Naive thymus-derived CD4-positive, alpha-beta T cell (primary cell): ENCODE measurements around the gene SALL4. TPM values are rescaled to one million over a fixed set of nuclear protein-coding genes. Genes with fewer than 3 reads are reported as not detected.

Experiments used
- ATAC-seq: fragments of 150-1000 bp; cut with Tn5 transposase; 2 replicates; pipeline ENCODE4 v1.10.0; 2021; ENCODE audit warnings: mild to moderate bottlenecking, moderate library complexity
- CTCF ChIA-PET: fragments of 350-600 bp; sonication (Branson Sonifier 250); formaldehyde crosslinking; loops from one replicate; lab custom pipeline; 2021; ENCODE audit warnings: antibody characterized with exemption; lab: Charles Lee
- POLR2A ChIA-PET: fragments of 350-600 bp; sonication (Branson Sonifier 250); formaldehyde crosslinking; loops from one replicate; lab custom pipeline; 2021; ENCODE audit warnings: antibody characterized with exemption, inconsistent platforms; lab: Charles Lee
- DNase-seq, 9 donors: peaks; one replicate each; pipeline versions ENCODE4 v3.0.0 to v3.0.0-alpha.2; 2020 to 2022; ENCODE audit warnings: mixed read lengths in 1 of 9
- H3K27ac ChIP-seq: one replicate; pipeline ENCODE4 v1.7.0; 2013; ENCODE audit warnings: mild to moderate bottlenecking, low read depth, low read length, moderate library complexity
- H3K27me3 ChIP-seq, 2 donors: one replicate each; pipeline ENCODE4 v1.7.0; 2013; ENCODE audit warnings: low read length in 2 of 2, mild to moderate bottlenecking in 2 of 2, moderate library complexity in 2 of 2; ENCODE audit not compliant: control insufficient read depth in 2 of 2, insufficient read depth in 2 of 2
- H3K36me3 ChIP-seq, 3 experiments: 1 replicate in 2 of 3; 2 replicates in 1 of 3; pipeline ENCODE4 v1.7.0; 2013; ENCODE audit warnings: low read length in 3 of 3, mild to moderate bottlenecking in 3 of 3, moderate library complexity in 1 of 3; ENCODE audit not compliant: insufficient read depth in 3 of 3, control insufficient read depth in 2 of 3
- H3K4me1 ChIP-seq, 2 donors: one replicate each; pipeline ENCODE4 v1.7.0; 2013; ENCODE audit warnings: low read length in 2 of 2, mild to moderate bottlenecking in 2 of 2, moderate library complexity in 1 of 2; ENCODE audit not compliant: control insufficient read depth in 2 of 2, insufficient read depth in 2 of 2
- H3K4me3 ChIP-seq: 2 replicates; pipeline ENCODE4 v1.7.0; 2013; ENCODE audit warnings: mild to moderate bottlenecking, low read length
- H3K9me3 ChIP-seq, 3 experiments: 1 replicate in 2 of 3; 2 replicates in 1 of 3; pipeline ENCODE4 v1.7.0; 2013; ENCODE audit warnings: low read length in 3 of 3; ENCODE audit not compliant: control insufficient read depth in 2 of 3
- H3K27ac Mint-ChIP-seq, 9 donors: one replicate each; pipeline ENCODE4 v1.8.0; 2020 to 2022; ENCODE audit warnings: mixed read lengths in 9 of 9, mild to moderate bottlenecking in 8 of 9, moderate library complexity in 5 of 9, inconsistent platforms in 2 of 9
- H3K27me3 Mint-ChIP-seq, 5 donors: one replicate each; pipeline ENCODE4 v1.8.0; 2021 to 2022; ENCODE audit warnings: mixed read lengths in 5 of 5, mild to moderate bottlenecking in 1 of 5
- H3K36me3 Mint-ChIP-seq, 5 donors: one replicate each; pipeline ENCODE4 v1.8.0; 2020 to 2022; ENCODE audit warnings: mixed read lengths in 5 of 5, mild to moderate bottlenecking in 3 of 5, inconsistent platforms in 1 of 5
- H3K4me1 Mint-ChIP-seq, 7 donors: one replicate each; pipeline ENCODE4 v1.8.0; 2020 to 2022; ENCODE audit warnings: mixed read lengths in 7 of 7, mild to moderate bottlenecking in 3 of 7, inconsistent platforms in 1 of 7
- H3K4me3 Mint-ChIP-seq, 10 donors: one replicate each; pipeline ENCODE4 v1.8.0; 2020 to 2022; ENCODE audit warnings: mild to moderate bottlenecking in 10 of 10, mixed read lengths in 10 of 10, moderate library complexity in 6 of 10, inconsistent platforms in 2 of 10
- H3K9me3 Mint-ChIP-seq, 11 donors: one replicate each; pipeline ENCODE4 v1.8.0; 2020 to 2022; ENCODE audit warnings: mixed read lengths in 11 of 11, mild to moderate bottlenecking in 4 of 11, inconsistent platforms in 1 of 11, moderate library complexity in 1 of 11
- intact Hi-C, 2 donors: fragments of 100-400 bp; cut with micrococcal nuclease; formaldehyde crosslinking; loops; one replicate each; pipeline ENCODE4 v1.15.1; 2023
- polyA plus RNA-seq, 2 donors: library from polyadenylated mRNA; unstranded; fragments of 300-500 nt; fragmentation: Illumina TruSeq; gene quantifications; one replicate each; pipeline ENCODE4 v1.2.3, GENCODE V29; 2021
- total RNA-seq, 6 experiments: library from RNA in 5 of 6; stranded (reverse) in 5 of 6; gene quantifications; 1 replicate in 5 of 6; 2 replicates in 1 of 6; pipeline ENCODE4 v1.2.3 and lab custom pipeline; 2021 to 2026

SALL4 gene
- total and polyA plus RNA-seq, 7 experiments from 2014 or later, result 0.15 to 0.32 (median 0.17) TPM; not detected in 4

- Mint-ChIP-seq H3K27me3 (peaks cover 0 to 4% (median 4%) of the 10 kb centered on the region in 5 donors), H3K9me3 (peaks cover 0 to 2% (median 0%) of the 10 kb centered on the region in 11 donors), H3K4me3 (no peak overlapping the region), H3K27ac (no peak overlapping the region), H3K4me1 (peaks cover 0 to 3% (median 0%) of the 10 kb centered on the region in 7 donors), H3K36me3 (no peaks in the 10 kb centered on the region)
- DNase-seq (no peak), ATAC-seq (no peak)
- ChIA-PET CTCF (no interaction called here), POLR2A (no interaction called here)
- no peak overlapping the region for H3K27ac ChIP-seq
- no peaks in the 10 kb centered on the region for H3K4me1 ChIP-seq
- no peaks in the 10 kb centered on the region for H3K9me3 ChIP-seq
- intact Hi-C loops, result no loop called here
- no peaks in the 10 kb centered on the region for H3K27me3 ChIP-seq
- H3K36me3 ChIP-seq, result no peaks in the 10 kb centered on the region
- no peak overlapping the region for H3K4me3 ChIP-seq
Measured at GRCh38 chr20:51752343-51752951, 49.9 kb downstream of the SALL4 start.

GRCh38 chr20:51750770-51751388, 51.4 kb downstream of the SALL4 start:
- CTCF ChIA-PET, result no interaction called here
- no peaks in the 10 kb centered on the region for H3K9me3 ChIP-seq

GRCh38 chr20:51750037-51750769, 52.1 kb downstream of the SALL4 start:
- POLR2A ChIA-PET, result no interaction called here
- peaks cover 0 to 4% (median 0%) of the 10 kb centered on the region in 5 donors for H3K36me3 Mint-ChIP-seq
- intact Hi-C loops, result no loop called here
- Histone ChIP-seq H3K27me3 (no peaks in the 10 kb centered on the region), H3K4me3 (no peak overlapping the region), H3K9me3 (no peaks in the 10 kb centered on the region), H3K36me3 (no peaks in the 10 kb centered on the region), H3K4me1 (no peaks in the 10 kb centered on the region), H3K27ac (no peak overlapping the region)
- H3K9me3 Mint-ChIP-seq, result peaks cover 0 to 5% (median 0%) of the 10 kb centered on the region in 11 donors
- peaks cover 0 to 3% (median 0%) of the 10 kb centered on the region in 7 donors for H3K4me1 Mint-ChIP-seq
- no peak overlapping the region for H3K4me3 Mint-ChIP-seq
- peaks cover 0 to 9% (median 8%) of the 10 kb centered on the region in 5 donors for H3K27me3 Mint-ChIP-seq
- ATAC-seq (no peak), DNase-seq (peak in 1 of 9 donors; percentile 32)
- H3K27ac Mint-ChIP-seq, result no peak overlapping the region
- CTCF ChIA-PET, result no interaction called here

More at GRCh38 chr20:51750770-51751388, 51.4 kb downstream of the SALL4 start:
- POLR2A ChIA-PET, result no interaction called here
- H3K9me3 Mint-ChIP-seq, result peaks cover 0 to 2% (median 0%) of the 10 kb centered on the region in 11 donors
- Histone ChIP-seq H3K27ac (no peak overlapping the region), H3K36me3 (no peaks in the 10 kb centered on the region), H3K27me3 (no peaks in the 10 kb centered on the region), H3K4me1 (no peaks in the 10 kb centered on the region), H3K4me3 (no peak overlapping the region)
- no peak overlapping the region for H3K27ac Mint-ChIP-seq
- DNase-seq (no peak), ATAC-seq (no peak)
- no peaks in the 10 kb centered on the region for H3K36me3 Mint-ChIP-seq
- intact Hi-C loops, result no loop called here
- H3K4me3 Mint-ChIP-seq, result no peak overlapping the region
- H3K27me3 Mint-ChIP-seq, result peaks cover 0 to 5% (median 4%) of the 10 kb centered on the region in 5 donors
- peaks cover 0 to 3% (median 0%) of the 10 kb centered on the region in 7 donors for H3K4me1 Mint-ChIP-seq

GRCh38 chr20:51749674-51750036, 52.7 kb downstream of the SALL4 start:
- Mint-ChIP-seq H3K36me3 (peaks cover 0 to 4% (median 0%) of the 10 kb centered on the region in 5 donors), H3K4me3 (no peak overlapping the region), H3K27me3 (peaks cover 0 to 11% (median 8%) of the 10 kb centered on the region in 5 donors), H3K9me3 (peaks cover 0 to 5% (median 0%) of the 10 kb centered on the region in 11 donors), H3K4me1 (peaks cover 0 to 3% (median 0%) of the 10 kb centered on the region in 7 donors), H3K27ac (no peak overlapping the region)
- Histone ChIP-seq H3K36me3 (no peaks in the 10 kb centered on the region), H3K27me3 (no peaks in the 10 kb centered on the region), H3K4me1 (no peaks in the 10 kb centered on the region), H3K27ac (no peak overlapping the region), H3K4me3 (no peak overlapping the region), H3K9me3 (no peaks in the 10 kb centered on the region)
- ChIA-PET POLR2A (no interaction called here), CTCF (no interaction called here)
- ATAC-seq (no peak), DNase-seq (no peak)
- intact Hi-C loops, result no loop called here

GRCh38 chr20:51747182-51747911, 55.0 kb downstream of the SALL4 start:
- ChIA-PET CTCF (no interaction called here), POLR2A (no interaction called here)
- no peak overlapping the region for H3K27ac ChIP-seq
- ATAC-seq, result no peak
- no peaks in the 10 kb centered on the region for H3K4me1 ChIP-seq
- H3K4me3 Mint-ChIP-seq, result no peak overlapping the region
- intact Hi-C loops, result no loop called here
- H3K27me3 Mint-ChIP-seq, result peaks cover 0 to 15% (median 8%) of the 10 kb centered on the region in 5 donors
- peaks cover 0 to 8% (median 0%) of the 10 kb centered on the region in 7 donors for H3K4me1 Mint-ChIP-seq
- no peaks in the 10 kb centered on the region for H3K27me3 ChIP-seq
- DNase-seq, result no peak
- H3K36me3 Mint-ChIP-seq, result peaks cover 0 to 4% (median 0%) of the 10 kb centered on the region in 5 donors
- H3K9me3 ChIP-seq, result no peaks in the 10 kb centered on the region
- H3K4me3 ChIP-seq, result no peak overlapping the region
- no peaks in the 10 kb centered on the region for H3K36me3 ChIP-seq
- peaks cover 0 to 5% (median 0%) of the 10 kb centered on the region in 11 donors for H3K9me3 Mint-ChIP-seq
- no peak overlapping the region for H3K27ac Mint-ChIP-seq

GRCh38 chr20:51745804-51746203, 56.5 kb downstream of the SALL4 start:
- H3K27me3 Mint-ChIP-seq, result peaks cover 0 to 19% (median 8%) of the 10 kb centered on the region in 5 donors
- H3K4me3 ChIP-seq, result no peak overlapping the region
- H3K27ac ChIP-seq, result no peak overlapping the region
- ChIA-PET CTCF (no interaction called here), POLR2A (no interaction called here)
- no peak for DNase-seq
- H3K36me3 Mint-ChIP-seq, result peaks cover 0 to 4% (median 0%) of the 10 kb centered on the region in 5 donors
- H3K4me1 Mint-ChIP-seq, result peaks cover 0 to 8% (median 0%) of the 10 kb centered on the region in 7 donors
- H3K36me3 ChIP-seq, result no peaks in the 10 kb centered on the region
- H3K27me3 ChIP-seq, result no peaks in the 10 kb centered on the region
- H3K27ac Mint-ChIP-seq, result no peak overlapping the region
- H3K4me3 Mint-ChIP-seq, result no peak overlapping the region
- H3K9me3 ChIP-seq, result no peaks in the 10 kb centered on the region
- ATAC-seq, result no peak
- H3K4me1 ChIP-seq, result no peaks in the 10 kb centered on the region
- intact Hi-C loops, result no loop called here
- H3K9me3 Mint-ChIP-seq, result peaks cover 0 to 5% (median 0%) of the 10 kb centered on the region in 11 donors
